GM19324 (cell line): ENCODE measurements around the gene ICAM4.
"Not testable (repeated sequence)": the region's sequence is repeated elsewhere in the genome, so short reads cannot be mapped to it uniquely, and the experiment has no call there.

Experiments used
- ATAC-seq: cut with Tn5 transposase; IDR thresholded peaks from one replicate; pipeline ENCODE4 v1.9.1; 2021; ENCODE audit warnings: mild to moderate bottlenecking, moderate library complexity; ENCODE audit not compliant: unreplicated experiment, low FRiP score

Gene ICAM4

GRCh38 chr19:10266706-10267105 is 20.0 kb upstream of the ICAM4 start:
- ATAC-seq = no peak

GRCh38 chr19:10268071-10268470 is 18.7 kb upstream of the ICAM4 start:
- ATAC-seq = no peak

GRCh38 chr19:10269333-10270179 is 17.2 kb upstream of the ICAM4 start:
- ATAC-seq = peak; percentile 32

GRCh38 chr19:10270180-10270615 is 16.6 kb upstream of the ICAM4 start:
- ATAC-seq = peak; percentile 27

- ATAC-seq = peak; percentile 45
These were observed 15.9 kb upstream of the ICAM4 start, which contains the start of gene ICAM1 for GRCh38 chr19:10270616-10271394. Gene ICAM1, plus strand, starts transcription at chr19:10271120. Its CDS starts 40 bp downstream, at chr19:10271160.

- peak; percentile 1 for ATAC-seq
These were observed 15.1 kb upstream of the ICAM4 start for GRCh38 chr19:10271543-10272086.

- ATAC-seq = no peak
These were observed 12.2 kb upstream of the ICAM4 start for GRCh38 chr19:10274589-10274988.

- no peak for ATAC-seq
These were observed 8.8 kb upstream of the ICAM4 start for GRCh38 chr19:10277795-10278589.

GRCh38 chr19:10278935-10279334 is 7.8 kb upstream of the ICAM4 start:
- ATAC-seq = no peak

- no peak for ATAC-seq
These were observed 6.9 kb upstream of the ICAM4 start for GRCh38 chr19:10279737-10280442.

GRCh38 chr19:10282043-10282442 is 4.7 kb upstream of the ICAM4 start:
- ATAC-seq = not testable (repeated sequence)

GRCh38 chr19:10283301-10284064 is 3.3 kb upstream of the ICAM4 start:
- ATAC-seq = no peak

GRCh38 chr19:10284065-10284959 is 2.4 kb upstream of the ICAM4 start:
- ATAC-seq = no peak

- ATAC-seq = no peak
These were observed 1.8 kb upstream of the ICAM4 start for GRCh38 chr19:10284960-10285278.

GRCh38 chr19:10285393-10285792 is 1.4 kb upstream of the ICAM4 start:
- no peak for ATAC-seq

- no peak for ATAC-seq
These were observed 2.0 kb downstream of the ICAM4 start for GRCh38 chr19:10288662-10289166.

GRCh38 chr19:10289167-10289835 is 2.5 kb downstream of the ICAM4 start:
- ATAC-seq = no peak
